ENCODE data around the gene OR4C3. TPM values are rescaled to one million over a fixed set of nuclear protein-coding genes. Genes with fewer than 3 reads are reported as not detected.
A peak's percentile ranks its signal among the peaks of the same experiment; 100 is the strongest.
"Not testable (repeated sequence)": the region's sequence is repeated elsewhere in the genome, so short reads cannot be mapped to it uniquely, and the experiment has no call there.

The OR4C3 gene
- total RNA-seq, 5 donors from 2014 or later (not counting 1 experiment from before 2014, with no cell fraction given) = not detected

DNA sequence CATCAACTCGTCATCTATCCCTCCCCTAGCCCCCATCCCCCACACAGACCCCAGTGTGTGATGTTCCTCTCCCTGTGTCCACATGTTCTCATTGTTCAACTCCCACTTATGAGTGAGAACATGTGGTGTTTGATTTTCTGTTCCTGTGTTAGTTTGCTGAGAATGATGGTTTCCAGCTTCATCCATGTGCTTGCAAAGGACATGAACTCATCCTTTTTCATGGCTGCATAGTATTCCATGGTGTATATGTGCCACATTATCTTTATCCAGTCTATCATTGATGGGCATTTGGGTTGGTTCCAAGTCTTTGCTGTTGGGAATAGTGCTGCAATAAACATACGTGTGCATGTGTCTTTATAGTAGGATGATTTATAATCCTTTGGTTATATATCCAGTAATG, 17.8 kb downstream of the OR4C3 start:
- CTCF ChIA-PET; ATAC-seq (replicated peaks in 1 of 4); POLR2A ChIA-PET; H3K9me3 ChIP-seq; H3K27me3 ChIP-seq (replicated peaks in 1 of 2; ENCODE audit: control insufficient read depth in 2 of 2, extremely low read depth in 1 of 2, insufficient read depth in 2 of 2, low read length in 1 of 2); H3K27ac ChIP-seq (ENCODE audit: low read length); H3K27me3 Mint-ChIP-seq; H3K36me3 ChIP-seq (ENCODE audit: control insufficient read depth in 2 of 2, extremely low read depth in 1 of 2, insufficient read depth in 1 of 2, low read length in 1 of 2); DNase-seq; H3K4me3 Mint-ChIP-seq; H3K4me3 ChIP-seq (ENCODE audit: control insufficient read depth in 1 of 2, extremely low read depth in 1 of 2, low read length in 1 of 2): not testable (repeated sequence)
- peaks cover 0 to 11% of the 10 kb centered on the region in 2 experiments for H3K4me1 ChIP-seq (ENCODE audit: control insufficient read depth in 1 of 2, extremely low read depth in 1 of 2, insufficient read depth in 2 of 2, low read length in 2 of 2)
- Mint-ChIP-seq H3K27ac (peak overlapping the region in 1 of 2 donors; percentile 31), H3K4me1 (peaks cover 21 to 45% (median 37%) of the 10 kb centered on the region in 3 donors), H3K36me3 (peaks cover 17% of the 10 kb centered on the region), H3K9me3 (peaks cover 8 to 13% (median 12%) of the 10 kb centered on the region in 3 donors)
- WGBS (ENCODE audit: insufficient coverage) = no CpG with 5 or more reads among the region's 2 CpGs

GRCh38 chr11:48346286-48346685, 21.6 kb downstream of the OR4C3 start:
- peaks cover 20 to 39% (median 29%) of the 10 kb centered on the region in 3 donors for H3K4me1 Mint-ChIP-seq
- DNase-seq = peak in 12 of 35 experiments; percentile 2 to 20 (median 11)
- H3K9me3 Mint-ChIP-seq = peaks cover 11 to 26% (median 23%) of the 10 kb centered on the region in 3 donors
- POLR2A ChIA-PET; H3K27me3 Mint-ChIP-seq; CTCF ChIA-PET; H3K9me3 ChIP-seq; H3K36me3 ChIP-seq (ENCODE audit: control insufficient read depth in 2 of 2, extremely low read depth in 1 of 2, insufficient read depth in 1 of 2, low read length in 1 of 2); H3K27ac ChIP-seq (ENCODE audit: low read length); ATAC-seq (replicated peaks in 1 of 4); H3K4me3 ChIP-seq (ENCODE audit: control insufficient read depth in 1 of 2, extremely low read depth in 1 of 2, low read length in 1 of 2); H3K27me3 ChIP-seq (replicated peaks in 1 of 2; ENCODE audit: control insufficient read depth in 2 of 2, extremely low read depth in 1 of 2, insufficient read depth in 2 of 2, low read length in 1 of 2): not testable (repeated sequence)
- peak overlapping the region in 1 of 3 donors; percentile 51 for H3K4me3 Mint-ChIP-seq
- peak overlapping the region in 1 of 2 donors; percentile 85 for H3K27ac Mint-ChIP-seq
- 43% methylated on average over 4 of the region's 5 CpGs for WGBS (ENCODE audit: insufficient coverage)
- peaks cover 0 to 11% of the 10 kb centered on the region in 2 experiments for H3K4me1 ChIP-seq (ENCODE audit: control insufficient read depth in 1 of 2, extremely low read depth in 1 of 2, insufficient read depth in 2 of 2, low read length in 2 of 2)
- peaks cover 20% of the 10 kb centered on the region for H3K36me3 Mint-ChIP-seq

- Mint-ChIP-seq H3K4me1 (no peaks in the 10 kb centered on the region), H3K27me3 (peaks cover 0 to 4% of the 10 kb centered on the region in 2 donors), H3K27ac (no peak overlapping the region), H3K36me3 (peaks cover 9% of the 10 kb centered on the region), H3K9me3 (peaks cover 12 to 32% (median 17%) of the 10 kb centered on the region in 3 donors), H3K4me3 (no peak overlapping the region)
- ATAC-seq (replicated peaks in 1 of 4) = no peak
- ChIA-PET CTCF (no interaction called here), POLR2A (no interaction called here)
- Histone ChIP-seq H3K4me3 (ENCODE audit: control insufficient read depth in 1 of 2, extremely low read depth in 1 of 2, low read length in 1 of 2) (no peak overlapping the region), H3K27me3 (replicated peaks in 1 of 2; ENCODE audit: control insufficient read depth in 2 of 2, extremely low read depth in 1 of 2, insufficient read depth in 2 of 2, low read length in 1 of 2) (peaks cover 0 to 11% of the 10 kb centered on the region in 2 experiments), H3K27ac (ENCODE audit: low read length) (no peak overlapping the region), H3K9me3 (no peaks in the 10 kb centered on the region), H3K4me1 (ENCODE audit: control insufficient read depth in 1 of 2, extremely low read depth in 1 of 2, insufficient read depth in 2 of 2, low read length in 2 of 2) (no peaks in the 10 kb centered on the region), H3K36me3 (ENCODE audit: control insufficient read depth in 2 of 2, extremely low read depth in 1 of 2, insufficient read depth in 1 of 2, low read length in 1 of 2) (no peaks in the 10 kb centered on the region)
- no peak for DNase-seq
- 100% methylated on average over 1 of the region's 4 CpGs for WGBS (ENCODE audit: insufficient coverage)
Measured at GRCh38 chr11:48354013-48354412, 29.3 kb downstream of the OR4C3 start.

- no peaks in the 10 kb centered on the region for H3K4me1 ChIP-seq (ENCODE audit: control insufficient read depth in 1 of 2, extremely low read depth in 1 of 2, insufficient read depth in 2 of 2, low read length in 2 of 2)
- 100% methylated on average over 1 of the region's 1 CpG for WGBS (ENCODE audit: insufficient coverage)
- H3K4me3 Mint-ChIP-seq = no peak overlapping the region
- no peak overlapping the region for H3K27ac ChIP-seq (ENCODE audit: low read length)
- H3K27me3 ChIP-seq (replicated peaks in 1 of 2; ENCODE audit: control insufficient read depth in 2 of 2, extremely low read depth in 1 of 2, insufficient read depth in 2 of 2, low read length in 1 of 2) = peaks cover 0 to 11% of the 10 kb centered on the region in 2 experiments
- peaks cover 9% of the 10 kb centered on the region for H3K36me3 Mint-ChIP-seq
- POLR2A ChIA-PET = no interaction called here
- DNase-seq = no peak
- H3K9me3 ChIP-seq = no peaks in the 10 kb centered on the region
- no peak overlapping the region for H3K4me3 ChIP-seq (ENCODE audit: control insufficient read depth in 1 of 2, extremely low read depth in 1 of 2, low read length in 1 of 2)
- H3K27me3 Mint-ChIP-seq = peaks cover 0 to 4% of the 10 kb centered on the region in 2 donors
- ATAC-seq (replicated peaks in 1 of 4) = no peak
- CTCF ChIA-PET = no interaction called here
- H3K4me1 Mint-ChIP-seq = no peaks in the 10 kb centered on the region
- no peak overlapping the region for H3K27ac Mint-ChIP-seq
- no peaks in the 10 kb centered on the region for H3K36me3 ChIP-seq (ENCODE audit: control insufficient read depth in 2 of 2, extremely low read depth in 1 of 2, insufficient read depth in 1 of 2, low read length in 1 of 2)
- H3K9me3 Mint-ChIP-seq = peaks cover 12 to 39% (median 21%) of the 10 kb centered on the region in 3 donors
Measured at GRCh38 chr11:48354677-48355076, 30.0 kb downstream of the OR4C3 start.

GRCh38 chr11:48361289-48361688, 36.6 kb downstream of the OR4C3 start:
- DNase-seq; H3K27ac Mint-ChIP-seq; ATAC-seq (replicated peaks in 1 of 4); H3K36me3 ChIP-seq (ENCODE audit: control insufficient read depth in 2 of 2, extremely low read depth in 1 of 2, insufficient read depth in 1 of 2, low read length in 1 of 2); H3K9me3 ChIP-seq; H3K4me1 ChIP-seq (ENCODE audit: control insufficient read depth in 1 of 2, extremely low read depth in 1 of 2, insufficient read depth in 2 of 2, low read length in 2 of 2); H3K27ac ChIP-seq (ENCODE audit: low read length); H3K27me3 ChIP-seq (replicated peaks in 1 of 2; ENCODE audit: control insufficient read depth in 2 of 2, extremely low read depth in 1 of 2, insufficient read depth in 2 of 2, low read length in 1 of 2); H3K4me3 ChIP-seq (ENCODE audit: control insufficient read depth in 1 of 2, extremely low read depth in 1 of 2, low read length in 1 of 2); POLR2A ChIA-PET; H3K27me3 Mint-ChIP-seq; H3K4me1 Mint-ChIP-seq; H3K4me3 Mint-ChIP-seq; CTCF ChIA-PET: not testable (repeated sequence)
- Mint-ChIP-seq H3K9me3 (peaks cover 4 to 38% (median 20%) of the 10 kb centered on the region in 3 donors), H3K36me3 (peaks cover 11% of the 10 kb centered on the region)
- WGBS (ENCODE audit: insufficient coverage) = 50% methylated on average over 1 of the region's 2 CpGs

DNA sequence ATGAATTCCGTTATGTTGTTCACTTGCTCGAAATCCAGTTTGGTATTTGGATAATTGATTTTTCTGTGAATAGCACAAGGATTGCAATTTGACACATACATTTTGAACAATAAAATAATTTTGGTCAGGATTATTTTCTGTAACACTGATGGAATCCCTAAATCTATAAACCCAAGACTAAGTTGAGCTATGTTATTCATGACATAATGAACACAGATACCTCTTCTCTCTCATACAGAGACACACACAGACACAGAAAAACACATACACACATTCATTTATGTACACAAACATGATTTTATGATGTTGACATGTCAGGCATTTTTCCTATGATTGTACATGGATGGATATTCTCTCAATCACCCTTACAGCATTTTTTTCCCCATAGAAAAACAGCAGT, 41.6 kb downstream of the OR4C3 start, which contains the start of gene OR4C5:
TSS of gene OR4C5 (minus strand) at position 101 of the 400 bp plus-strand sequence. CDS start at position 101, 0 bp downstream.
- ChIA-PET POLR2A (no interaction called here), CTCF (interaction anchor here in 1 of 2 donors (0.6 kb wide), 1 partner anchor 9 kb away, joined by 4 read pairs; no protein-coding TSS in a partner anchor)
- Mint-ChIP-seq H3K9me3 (peaks cover 0 to 7% (median 4%) of the 10 kb centered on the region in 3 donors), H3K36me3 (no peaks in the 10 kb centered on the region), H3K27me3 (peaks cover 0 to 2% of the 10 kb centered on the region in 2 donors), H3K4me3 (no peak within 1 kb of the TSS), H3K27ac (no peak within 1 kb of the TSS), H3K4me1 (no peaks in the 10 kb centered on the region)
- no peak for DNase-seq
- no peak for ATAC-seq (replicated peaks in 1 of 4)
- no peak within 1 kb of the TSS for H3K4me3 ChIP-seq (ENCODE audit: control insufficient read depth in 1 of 2, extremely low read depth in 1 of 2, low read length in 1 of 2)
- no peaks in the 10 kb centered on the region for H3K36me3 ChIP-seq (ENCODE audit: control insufficient read depth in 2 of 2, extremely low read depth in 1 of 2, insufficient read depth in 1 of 2, low read length in 1 of 2)
- no peak within 1 kb of the TSS for H3K27ac ChIP-seq (ENCODE audit: low read length)
- H3K9me3 ChIP-seq = no peaks in the 10 kb centered on the region
- no peaks in the 10 kb centered on the region for H3K27me3 ChIP-seq (replicated peaks in 1 of 2; ENCODE audit: control insufficient read depth in 2 of 2, extremely low read depth in 1 of 2, insufficient read depth in 2 of 2, low read length in 1 of 2)
- WGBS (ENCODE audit: insufficient coverage) = no CpG with 5 or more reads among the region's 2 CpGs
- H3K4me1 ChIP-seq (ENCODE audit: control insufficient read depth in 1 of 2, extremely low read depth in 1 of 2, insufficient read depth in 2 of 2, low read length in 2 of 2) = no peaks in the 10 kb centered on the region
